ES-I3 (cell line): ENCODE measurements around the gene NOTCH3.

Source experiments
- H3K36me3 ChIP-seq: 2 replicates; pipeline ENCODE4 v1.6.1; 2013; ENCODE audit warnings: mild to moderate bottlenecking, low read length, control low read depth, moderate library complexity; ENCODE audit not compliant: insufficient read depth
- H3K4me1 ChIP-seq: 2 replicates; pipeline ENCODE4 v1.6.1; 2013; ENCODE audit warnings: mild to moderate bottlenecking, control low read depth, low read length; ENCODE audit not compliant: insufficient read depth
- H3K9ac ChIP-seq: 2 replicates; pipeline ENCODE4 v1.6.1; 2013; ENCODE audit warnings: low read depth, mild to moderate bottlenecking, low read length, moderate library complexity
- H3K9me3 ChIP-seq: 2 replicates; pipeline ENCODE4 v1.6.1; 2013; ENCODE audit warnings: mild to moderate bottlenecking, low read length, moderate library complexity; ENCODE audit not compliant: control insufficient read depth, insufficient read depth

NOTCH3 gene

GRCh38 chr19:15222738-15223648, 22.2 kb upstream of the NOTCH3 start:
- Histone ChIP-seq H3K4me1 (no peaks in the 10 kb centered on the region; the same call in 1 of the 2 replicates), H3K9me3 (no peaks in the 10 kb centered on the region), H3K36me3 (no peaks in the 10 kb centered on the region; the same call in 1 of the 2 replicates), H3K9ac (peak overlapping the region; percentile 83)

GRCh38 chr19:15220833-15221232, 20.0 kb upstream of the NOTCH3 start:
- Histone ChIP-seq H3K36me3 (no peaks in the 10 kb centered on the region), H3K9me3 (no peaks in the 10 kb centered on the region), H3K4me1 (no peaks in the 10 kb centered on the region; the same call in 1 of the 2 replicates), H3K9ac (no peak overlapping the region)

GRCh38 chr19:15218501-15218900, 17.7 kb upstream of the NOTCH3 start:
- Histone ChIP-seq H3K9ac (no peak overlapping the region), H3K36me3 (no peaks in the 10 kb centered on the region), H3K9me3 (no peaks in the 10 kb centered on the region), H3K4me1 (no peaks in the 10 kb centered on the region; the same call in 1 of the 2 replicates)

GRCh38 chr19:15216363-15216762, 15.6 kb upstream of the NOTCH3 start:
- no peaks in the 10 kb centered on the region; the same call in 1 of the 2 replicates for H3K4me1 ChIP-seq
- H3K9ac ChIP-seq = no peak overlapping the region
- no peaks in the 10 kb centered on the region for H3K36me3 ChIP-seq
- no peaks in the 10 kb centered on the region for H3K9me3 ChIP-seq

GRCh38 chr19:15213715-15214381, 13.1 kb upstream of the NOTCH3 start:
- Histone ChIP-seq H3K36me3 (no peaks in the 10 kb centered on the region), H3K9me3 (no peaks in the 10 kb centered on the region), H3K9ac (no peak overlapping the region), H3K4me1 (peaks cover 6% of the 10 kb centered on the region; the same call in 1 of the 2 replicates)

GRCh38 chr19:15212711-15213110, 11.9 kb upstream of the NOTCH3 start:
- Histone ChIP-seq H3K36me3 (no peaks in the 10 kb centered on the region), H3K9me3 (no peaks in the 10 kb centered on the region), H3K9ac (no peak overlapping the region), H3K4me1 (peaks cover 6% of the 10 kb centered on the region; the same call in 1 of the 2 replicates)

GRCh38 chr19:15210323-15210781, 9.6 kb upstream of the NOTCH3 start:
- H3K36me3 ChIP-seq = no peaks in the 10 kb centered on the region
- 0 out of 2 replicates have a peak, but pooled peaks cover 6% of the 10 kb centered on the region for H3K4me1 ChIP-seq
- no peaks in the 10 kb centered on the region for H3K9me3 ChIP-seq
- H3K9ac ChIP-seq = no peak overlapping the region

GRCh38 chr19:15201374-15202023, 704 bp upstream of the NOTCH3 start:
- Histone ChIP-seq H3K9ac (peak overlapping the region; percentile 37; the same call in 1 of the 2 replicates), H3K9me3 (no peaks in the 10 kb centered on the region), H3K36me3 (no peaks in the 10 kb centered on the region; the same call in 1 of the 2 replicates), H3K4me1 (no peaks in the 10 kb centered on the region)

GRCh38 chr19:15199661-15200552, 888 bp downstream of the NOTCH3 start:
- Histone ChIP-seq H3K4me1 (peaks cover 2% of the 10 kb centered on the region), H3K9ac (peak overlapping the region; percentile 93), H3K9me3 (no peaks in the 10 kb centered on the region), H3K36me3 (no peaks in the 10 kb centered on the region; the same call in 1 of the 2 replicates)

- peak overlapping the region; percentile 27 for H3K9ac ChIP-seq
- H3K36me3 ChIP-seq = no peaks in the 10 kb centered on the region; the same call in 1 of the 2 replicates
- peaks cover 4% of the 10 kb centered on the region for H3K4me1 ChIP-seq
- no peaks in the 10 kb centered on the region for H3K9me3 ChIP-seq
Observed at GRCh38 chr19:15198951-15199660, 1.7 kb downstream of the NOTCH3 start.

- H3K9ac ChIP-seq = no peak overlapping the region
Observed at GRCh38 chr19:15197942-15198341, 2.9 kb downstream of the NOTCH3 start.

GRCh38 chr19:15197275-15197941, 3.4 kb downstream of the NOTCH3 start:
- H3K4me1 ChIP-seq = peaks cover 4% of the 10 kb centered on the region
- no peak overlapping the region for H3K9ac ChIP-seq
- no peaks in the 10 kb centered on the region for H3K9me3 ChIP-seq
- H3K36me3 ChIP-seq = no peaks in the 10 kb centered on the region; the same call in none of the 2 replicates

More at GRCh38 chr19:15197942-15198341, 2.9 kb downstream of the NOTCH3 start:
- no peaks in the 10 kb centered on the region for H3K9me3 ChIP-seq
- H3K4me1 ChIP-seq = peaks cover 4% of the 10 kb centered on the region
- no peaks in the 10 kb centered on the region; the same call in none of the 2 replicates for H3K36me3 ChIP-seq
